A549 (cell line): ENCODE measurements around the gene ZNF407. TPM values are rescaled to one million over a fixed set of nuclear protein-coding genes. Genes with fewer than 3 reads are reported as not detected.

ENCODE experiments used
- ATAC-seq, 2 experiments: fragments of 200-7000 bp in 1 of 2; fragments of >200 bp in 1 of 2; cut with Nextera tagmentation in 1 of 2; cut with Tn5 transposase in 1 of 2; 3 replicates each; pipeline versions ENCODE4 v1.8.0 to v1.9.1; 2018 to 2020; ENCODE audit warnings: mild to moderate bottlenecking in 1 of 2, moderate library complexity in 1 of 2
- CTCF ChIA-PET: fragments of 300-600 bp; sonication (Branson Sonifier 250); formaldehyde crosslinking; extraction: SDS; loops from one replicate; lab custom pipeline; 2021; ENCODE audit warnings: antibody characterized with exemption, inconsistent platforms; lab: Yijun Ruan, JAX
- POLR2A ChIA-PET: fragments of 350-600 bp; formaldehyde crosslinking; extraction: SDS; loops from one replicate; lab custom pipeline; 2021; ENCODE audit warnings: antibody characterized with exemption, inconsistent platforms; lab: Yijun Ruan, JAX
- DNase-seq, 2 experiments: peaks; one replicate each; pipeline versions ENCODE4 v3.0.0 to v3.0.0-alpha.2; 2011 to 2016; ENCODE audit warnings: low read depth in 1 of 2, low spot score in 1 of 2
- FAIRE-seq: peaks from 2 replicates; lab custom pipeline; 2011; peaks lifted over from hg19 to GRCh38; lab: Jason Lieb, UNC
- H3K27ac ChIP-seq, 2 experiments: fragments of >200 bp; sonication (Bioruptor Twin); formaldehyde crosslinking; 3 replicates each; pipeline ENCODE4 v1.5.1; 2016 to 2017
- H3K4me1 ChIP-seq: fragments of >200 bp; sonication (Bioruptor Twin); formaldehyde crosslinking; 3 replicates; pipeline ENCODE4 v1.6.1; 2016
- H3K4me2 ChIP-seq: fragments of >200 bp; sonication (Bioruptor Twin); formaldehyde crosslinking; 3 replicates; pipeline ENCODE4 v1.6.1; 2016
- H3K4me3 ChIP-seq: fragments of >200 bp; sonication (Bioruptor Twin); formaldehyde crosslinking; 3 replicates; pipeline ENCODE4 v1.5.1; 2016
- H3K9me3 ChIP-seq: fragments of >200 bp; sonication (Bioruptor Twin); formaldehyde crosslinking; 3 replicates; pipeline ENCODE4 v1.6.1; 2016
- ATOH8 ChIP-seq: fragments of 250-450 bp; sonication (Bioruptor Pico); IDR thresholded peaks from 2 replicates; pipeline ENCODE4 v1.5.0; 2020; ENCODE audit warnings: low read depth, mild to moderate bottlenecking, moderate library complexity
- CEBPB ChIP-seq, 2 experiments: fragments of >200 bp in 1 of 2; sonication (Bioruptor Twin) in 1 of 2; formaldehyde crosslinking in 1 of 2; IDR thresholded peaks; 2 replicates each; pipeline ENCODE4 v1.6.1; 2012 to 2016
- EHF ChIP-seq: fragments of 250-450 bp; sonication (Bioruptor Pico); IDR thresholded peaks from 2 replicates; pipeline ENCODE4 v1.5.0; 2020; ENCODE audit warnings: mild to moderate bottlenecking
- EHMT2 ChIP-seq: fragments of 200-600 bp; sonication (generic); IDR thresholded peaks from 2 replicates; pipeline ENCODE4 v1.6.1; 2016; ENCODE audit warnings: antibody characterized with exemption, low read depth, mild to moderate bottlenecking, moderate library complexity
- ELK1 ChIP-seq: fragments of 150-350 bp; IDR thresholded peaks from 2 replicates; pipeline ENCODE4 v1.6.1; 2014; ENCODE audit warnings: low read depth, mild to moderate bottlenecking, low read length
- GATA3 ChIP-seq: IDR thresholded peaks from 2 replicates; pipeline ENCODE4 v1.6.1; 2012; ENCODE audit warnings: borderline replicate concordance
- HOXB5 ChIP-seq: fragments of 250-450 bp; sonication (Bioruptor Pico); IDR thresholded peaks from 2 replicates; pipeline ENCODE4 v1.5.0; 2020; ENCODE audit warnings: mild to moderate bottlenecking, moderate library complexity
- JUNB ChIP-seq: fragments of >200 bp; sonication (Bioruptor Twin); formaldehyde crosslinking; IDR thresholded peaks from 2 replicates; pipeline ENCODE4 v1.6.1; 2016
- KDM1A ChIP-seq: fragments of 200-600 bp; sonication (generic); IDR thresholded peaks from 2 replicates; pipeline ENCODE4 v1.6.1; 2016; ENCODE audit warnings: low read depth, mild to moderate bottlenecking
- MAFK ChIP-seq: fragments of 450-650 bp; IDR thresholded peaks from 2 replicates; pipeline ENCODE4 v1.6.1; 2014; ENCODE audit not compliant: partially characterized antibody
- MYC ChIP-seq: IDR thresholded peaks from 2 replicates; pipeline ENCODE4 v1.6.1; 2012; ENCODE audit warnings: mild to moderate bottlenecking, inconsistent platforms, low read length, improper control_type of control experiment, borderline replicate concordance
- NPAS2 ChIP-seq: fragments of 250-450 bp; sonication (Bioruptor Pico); IDR thresholded peaks from 2 replicates; pipeline ENCODE4 v1.8.0; 2022; ENCODE audit warnings: mild to moderate bottlenecking, moderate library complexity, borderline replicate concordance
- NR3C1 ChIP-seq: fragments of >200 bp; sonication (Bioruptor Twin); formaldehyde crosslinking; IDR thresholded peaks from 3 replicates; pipeline ENCODE4 v1.6.1; 2017
- PBX3 ChIP-seq: IDR thresholded peaks from 2 replicates; pipeline ENCODE4 v1.6.1; 2012
- PHF8 ChIP-seq: fragments of 200-600 bp; sonication (generic); IDR thresholded peaks from 2 replicates; pipeline ENCODE4 v1.6.1; 2016; ENCODE audit warnings: low read depth, mild to moderate bottlenecking, antibody characterized with exemption, moderate library complexity, borderline replicate concordance
- POLR2A ChIP-seq: IDR thresholded peaks from 2 replicates; pipeline ENCODE4 v1.6.1; 2012; ENCODE audit warnings: mild to moderate bottlenecking, low read length
- RAD21 ChIP-seq, 2 experiments: fragments of >200 bp in 1 of 2; sonication (Bioruptor Twin) in 1 of 2; formaldehyde crosslinking in 1 of 2; IDR thresholded peaks in 1 of 2; conservative IDR thresholded peaks in 1 of 2; 2 replicates in 1 of 2; 3 replicates in 1 of 2; pipeline ENCODE4 v1.6.1; 2012 to 2018; ENCODE audit warnings: inconsistent platforms in 1 of 2
- RARB ChIP-seq: fragments of 250-450 bp; sonication (Bioruptor Pico); IDR thresholded peaks from 2 replicates; pipeline ENCODE4 v1.8.0; 2021; ENCODE audit warnings: mild to moderate bottlenecking, moderate library complexity
- RCOR1 ChIP-seq: fragments of 150-350 bp; IDR thresholded peaks from 2 replicates; pipeline ENCODE4 v1.6.1; 2014; ENCODE audit warnings: antibody characterized with exemption, low read length, low read depth
- REST ChIP-seq: fragments of 200-600 bp; sonication (generic); IDR thresholded peaks from 2 replicates; pipeline ENCODE4 v1.6.1; 2016; ENCODE audit warnings: antibody characterized with exemption, mild to moderate bottlenecking, moderate library complexity
- SMC3 ChIP-seq: fragments of >200 bp; sonication (Bioruptor Twin); formaldehyde crosslinking; IDR thresholded peaks from 3 replicates; pipeline ENCODE4 v1.6.1; 2018; ENCODE audit warnings: inconsistent platforms
- SREBF2 ChIP-seq: fragments of 450-650 bp; IDR thresholded peaks from 2 replicates; pipeline ENCODE4 v1.6.1; 2014; ENCODE audit warnings: mild to moderate bottlenecking, moderate library complexity
- TP53 ChIP-seq: fragments of 250-450 bp; sonication (Bioruptor Pico); IDR thresholded peaks from 2 replicates; pipeline ENCODE4 v1.5.0; 2021; ENCODE audit warnings: mild to moderate bottlenecking, moderate library complexity
- ZC3H11A ChIP-seq: fragments of 450-650 bp; IDR thresholded peaks from 2 replicates; pipeline ENCODE4 v1.6.1; 2014; ENCODE audit warnings: antibody characterized with exemption, mild to moderate bottlenecking
- ZNF302 ChIP-seq: fragments of 250-450 bp; sonication (Bioruptor Pico); IDR thresholded peaks from 2 replicates; pipeline ENCODE4 v1.9.0; 2021; ENCODE audit warnings: inconsistent platforms, mild to moderate bottlenecking, moderate library complexity
- ZSCAN20 ChIP-seq: fragments of 250-450 bp; sonication (Bioruptor Pico); IDR thresholded peaks from 2 replicates; pipeline ENCODE4 v1.8.0; 2022; ENCODE audit warnings: mild to moderate bottlenecking, moderate library complexity
- WGBS: methylation state at CpG from one replicate; pipeline ENCODE4 v1.1.6; 2017; ENCODE audit errors: missing lambda C conversion rate; 5-methylcytosine and 5-hydroxymethylcytosine counted together
- polyA plus RNA-seq, 4 experiments: library from polyadenylated mRNA; depleted of rRNA in 3 of 4; stranded (reverse); fragments of >200 nt; fragmentation: RNase III in 1 of 4; extraction: RNeasy Plus Mini Kit Qiagen cat#74134 plus additional on column Dnase treatment in 1 of 4; gene quantifications; 2 replicates in 3 of 4; 3 replicates in 1 of 4; pipeline ENCODE4 v1.2.3, GENCODE V29; 2011 to 2017

Gene ZNF407
- polyA plus RNA-seq, 2 of the 4 experiments (the other 2 are of a cell fraction), result 2.5 to 3.0 TPM

- Histone ChIP-seq H3K9me3 (no peaks in the 10 kb centered on the region), H3K27ac (no peak overlapping the region), H3K4me1 (no peaks in the 10 kb centered on the region), H3K4me2 (no peak overlapping the region), H3K4me3 (no peak overlapping the region)
- 85% methylated on average over 5 of the region's 5 CpGs for WGBS
- ATAC-seq (no peak), DNase-seq (no peak), FAIRE-seq (no peak)
- CTCF ChIA-PET, result no interaction called here
- TF ChIP-seq TP53 (CRISPR knock-in tag) (no peak), ZNF302 (CRISPR knock-in tag) (no peak), HOXB5 (CRISPR knock-in tag) (no peak), PHF8 (no peak), CEBPB (IDR thresholded peaks at IDR 0.05) (no peak), ZSCAN20 (CRISPR knock-in tag) (no peak), JUNB (no peak), REST (no peak), GATA3 (no peak), EHMT2 (no peak), MAFK (no peak), SREBF2 (no peak), MYC (no peak)
- POLR2A ChIA-PET, result no interaction called here
Observed at GRCh38 chr18:74774486-74774885, 176.8 kb downstream of the ZNF407 start.

GRCh38 chr18:74775239-74775638 is 177.6 kb downstream of the ZNF407 start:
- Histone ChIP-seq H3K9me3 (no peaks in the 10 kb centered on the region), H3K4me1 (no peaks in the 10 kb centered on the region), H3K4me2 (no peak overlapping the region), H3K4me3 (no peak overlapping the region), H3K27ac (no peak overlapping the region)
- ATAC-seq (no peak), DNase-seq (no peak), FAIRE-seq (no peak)
- ChIA-PET CTCF (no interaction called here), POLR2A (no interaction called here)
- whole genome bisulfite sequencing, result 58% methylated on average over 3 of the region's 3 CpGs
- TF ChIP-seq NR3C1 (no peak), ELK1 (no peak), ZC3H11A (no peak), NPAS2 (no peak), POLR2A (no peak), EHF (CRISPR knock-in tag) (no peak), ZNF302 (CRISPR knock-in tag) (no peak), RAD21 (conservative IDR thresholded peaks at IDR 0.05 in 1 of 2, IDR thresholded peaks at IDR 0.05 in 1 of 2) (no peak), TP53 (CRISPR knock-in tag) (no peak), RCOR1 (no peak), PBX3 (no peak), ZSCAN20 (CRISPR knock-in tag) (no peak), SMC3 (no peak), MAFK (no peak), PHF8 (no peak), RARB (CRISPR knock-in tag) (no peak), KDM1A (no peak), MYC (no peak), ATOH8 (CRISPR knock-in tag) (no peak)
- TF ChIP-seq, all 56 proteins: peak for 0
